GM21786 (cell line): ENCODE results near the gene S1PR2.
"Not testable (repeated sequence)": the region's sequence is repeated elsewhere in the genome, so short reads cannot be mapped to it uniquely, and the experiment has no call there.

ENCODE experiments used
- ATAC-seq: cut with Tn5 transposase; IDR thresholded peaks from one replicate; pipeline ENCODE4 v1.9.1; 2021; ENCODE audit not compliant: unreplicated experiment

Gene S1PR2

DNA sequence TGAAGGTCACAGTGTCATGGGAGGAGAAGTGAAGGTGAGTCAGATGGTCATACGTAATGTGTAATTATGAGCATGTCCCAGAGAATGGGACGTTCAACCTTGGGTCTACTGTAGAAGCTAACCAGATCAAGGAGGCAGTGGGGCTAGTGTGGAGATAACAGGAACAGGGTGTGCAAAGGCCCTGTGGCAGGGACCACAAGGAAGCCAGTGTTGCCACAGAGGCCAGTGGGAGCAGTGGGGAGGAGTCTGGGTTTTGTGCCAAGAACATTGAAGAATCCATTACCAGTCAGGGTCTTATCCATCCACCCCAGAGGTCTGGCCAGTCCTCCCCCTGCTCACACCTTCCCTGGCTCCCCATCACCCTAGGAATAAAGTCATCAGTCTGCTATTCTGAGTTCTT, 24.2 kb upstream of the S1PR2 start:
- no peak for ATAC-seq

- ATAC-seq = no peak
Measured at GRCh38 chr19:10254244-10254643, 23.1 kb upstream of the S1PR2 start.

DNA sequence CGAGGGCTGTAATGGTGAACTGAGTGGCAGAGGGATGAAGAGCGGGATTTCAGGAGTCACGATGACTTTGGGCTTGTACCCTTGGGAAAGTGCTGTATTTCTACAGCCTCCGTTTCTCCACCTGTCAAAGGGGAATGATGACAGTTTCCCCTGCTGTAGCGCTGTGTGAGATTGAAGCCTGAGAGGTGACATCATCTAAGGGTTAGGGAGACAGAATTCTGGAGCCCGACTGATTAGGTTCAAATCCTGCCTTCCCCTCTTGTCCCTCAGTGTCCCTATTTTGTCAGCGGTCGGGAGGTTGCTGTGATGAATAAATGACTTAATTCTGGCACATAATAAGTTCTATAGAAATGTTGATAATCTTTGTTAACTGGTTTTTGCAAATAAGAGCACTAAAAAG, 21.6 kb upstream of the S1PR2 start:
- ATAC-seq = no peak

GRCh38 chr19:10251792-10252694, 20.9 kb upstream of the S1PR2 start, which contains the start of gene MRPL4:
MRPL4 (plus strand) TSS chr19:10252214; CDS start chr19:10252254, 40 bp downstream.
- peak; percentile 83 for ATAC-seq

- ATAC-seq = no peak
Measured at GRCh38 chr19:10246511-10246910, 15.4 kb upstream of the S1PR2 start.

DNA sequence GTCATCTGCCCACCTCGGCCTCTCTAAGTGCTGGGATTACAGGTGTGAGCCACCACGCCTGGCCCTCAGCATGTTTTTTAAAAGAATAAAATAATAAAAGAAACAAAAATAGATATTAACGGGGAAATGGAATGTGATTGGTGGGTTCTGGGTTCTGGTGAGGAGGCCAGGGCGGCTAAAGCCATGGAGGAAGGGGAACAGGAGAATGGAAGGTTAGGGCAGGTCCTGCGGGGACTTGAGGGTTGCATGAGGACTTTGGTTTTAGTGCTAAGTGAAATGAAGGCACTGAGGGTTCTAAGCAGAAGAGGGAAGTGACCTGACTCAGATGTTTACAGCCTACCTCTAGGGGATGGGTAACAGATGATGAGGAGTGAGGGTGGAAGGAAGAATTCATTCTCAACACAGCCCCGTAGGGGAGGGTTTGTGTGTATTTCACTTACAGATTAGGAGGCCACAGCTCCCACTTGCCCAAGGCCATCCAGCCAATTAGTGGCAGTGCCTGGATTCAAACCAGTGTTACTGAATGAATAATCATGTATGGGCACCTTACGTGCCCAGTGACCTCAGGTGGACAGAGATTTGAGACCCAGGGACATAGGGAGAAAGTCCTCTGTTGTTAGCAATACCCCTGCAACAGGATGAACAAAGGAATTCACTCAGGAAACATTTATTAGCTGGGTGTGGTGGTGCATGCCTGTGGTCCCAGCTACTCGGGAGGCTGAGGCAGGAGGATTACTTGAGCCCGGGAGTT, 14.2 kb upstream of the S1PR2 start:
- no peak for ATAC-seq

GRCh38 chr19:10243606-10244005, 12.5 kb upstream of the S1PR2 start:
- ATAC-seq = no peak

GRCh38 chr19:10241826-10242449, 10.8 kb upstream of the S1PR2 start:
- ATAC-seq = not testable (repeated sequence)

- no peak for ATAC-seq
Measured at GRCh38 chr19:10238172-10238783, 7.1 kb upstream of the S1PR2 start.

DNA sequence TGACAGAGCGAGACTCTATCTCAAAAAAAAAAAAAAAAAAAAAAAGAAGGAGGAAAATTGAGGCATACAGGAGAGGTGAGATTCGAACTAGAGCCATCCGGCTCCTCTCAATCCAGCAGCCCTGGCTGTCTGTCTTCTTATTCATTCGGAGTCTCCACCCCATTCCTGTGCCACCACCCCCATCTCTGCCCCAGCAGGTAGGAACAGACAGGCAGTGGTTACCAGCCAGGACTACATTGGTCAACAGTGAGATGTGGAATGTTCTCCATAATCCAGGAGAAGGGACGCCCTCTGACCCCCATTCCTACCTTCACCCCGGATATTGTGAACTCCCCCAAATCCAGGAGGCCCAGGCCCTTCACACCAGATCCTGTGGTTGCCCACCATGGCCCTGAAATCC, 6.6 kb upstream of the S1PR2 start:
- no peak for ATAC-seq

- not testable (repeated sequence) for ATAC-seq
Measured at GRCh38 chr19:10235409-10235808, 4.3 kb upstream of the S1PR2 start.

DNA sequence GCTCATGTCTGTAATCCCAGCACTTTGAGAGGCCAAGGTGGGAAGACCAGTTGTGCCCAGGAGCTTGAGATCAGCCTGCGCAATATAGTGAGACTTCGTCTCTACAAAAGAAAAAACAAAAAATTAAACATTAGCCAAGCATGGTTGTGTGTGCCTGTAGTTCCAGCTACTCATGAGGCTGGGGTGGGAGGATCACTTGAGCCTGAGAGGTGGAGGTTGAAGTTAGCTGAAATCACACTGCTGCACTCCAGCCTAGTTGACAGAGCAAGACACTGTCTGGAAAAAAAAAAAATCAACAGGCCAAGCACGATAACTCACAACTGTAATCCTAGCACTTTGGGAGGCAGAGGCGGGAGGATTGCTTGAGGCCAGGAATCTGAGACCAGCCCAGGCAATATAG, 3.9 kb upstream of the S1PR2 start:
- no peak for ATAC-seq

DNA sequence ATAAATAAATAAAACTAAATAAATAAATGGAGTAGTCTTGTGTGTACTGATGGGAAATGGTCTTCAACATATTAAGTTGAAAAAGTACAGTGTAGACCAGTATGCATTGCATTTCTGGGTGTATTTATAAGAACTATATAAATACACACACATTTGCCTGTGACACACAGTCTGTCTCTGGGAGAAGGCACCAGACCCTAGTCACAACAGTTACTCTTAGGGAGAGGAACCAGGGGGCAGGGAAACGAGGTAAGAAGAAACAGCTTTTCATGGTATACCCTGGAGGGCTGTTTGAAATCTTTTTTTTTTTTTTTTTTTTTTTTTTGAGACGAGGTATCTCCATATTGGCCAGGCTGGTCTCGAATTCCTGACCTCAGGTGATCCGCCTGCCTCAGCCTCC, 2.8 kb upstream of the S1PR2 start:
- ATAC-seq = no peak

GRCh38 chr19:10231612-10232228, 589 bp upstream of the S1PR2 start:
- no peak for ATAC-seq

DNA sequence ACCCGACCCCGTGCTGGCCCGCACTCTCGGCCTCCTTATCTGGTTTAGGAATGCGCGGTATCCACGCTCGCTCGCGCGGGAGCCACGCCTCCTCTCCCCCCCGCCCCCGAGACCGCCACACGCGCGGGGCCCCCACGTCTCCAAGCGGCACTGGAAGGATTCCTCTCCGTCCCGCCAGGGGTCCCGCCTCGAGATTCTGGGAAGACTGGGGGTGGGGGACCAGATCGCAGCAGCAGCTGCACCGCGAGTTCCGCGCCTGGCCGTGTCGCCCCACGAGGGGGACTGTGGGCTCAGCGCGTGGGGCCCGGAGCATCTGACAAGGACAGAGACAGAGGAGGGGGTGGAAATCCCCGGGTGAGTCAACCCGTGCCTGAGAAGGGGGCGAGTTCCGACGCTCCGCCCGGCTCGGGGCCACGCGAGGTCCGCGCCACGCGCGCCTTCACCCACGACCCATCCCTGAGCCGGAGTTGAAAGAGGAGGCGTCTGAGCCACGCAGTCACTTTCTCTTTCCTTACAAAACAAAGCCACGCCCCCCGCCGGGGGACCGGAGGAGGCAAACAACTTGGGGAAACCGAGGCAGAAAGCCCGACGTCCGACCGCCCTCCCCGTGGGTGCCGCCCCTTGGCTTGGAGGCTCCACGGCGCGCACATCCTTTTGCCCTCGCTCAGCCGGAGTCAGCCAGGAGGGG, 814 bp downstream of the S1PR2 start:
- no peak for ATAC-seq

- ATAC-seq = no peak
Measured at GRCh38 chr19:10228920-10229319, 2.2 kb downstream of the S1PR2 start.

DNA sequence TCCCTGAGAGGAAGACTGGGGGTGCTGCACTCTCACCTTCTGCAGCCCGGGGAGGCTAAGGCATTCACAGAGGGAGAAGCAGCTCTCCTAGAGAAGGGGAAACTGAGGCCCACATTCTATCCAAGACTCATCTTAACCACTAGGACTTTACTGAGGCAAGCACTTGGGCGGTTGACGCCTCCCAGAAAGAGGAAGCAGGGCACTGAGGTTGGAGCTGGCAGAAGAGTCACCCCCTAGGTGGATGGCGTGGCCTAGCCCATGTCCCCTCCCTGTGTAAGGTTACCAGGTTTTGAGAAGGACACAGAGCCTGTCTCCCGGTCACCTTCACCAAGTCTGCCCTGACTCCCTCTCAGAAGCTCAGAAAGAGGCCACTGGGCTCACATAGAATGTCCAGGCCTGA, 2.7 kb downstream of the S1PR2 start:
- no peak for ATAC-seq

DNA sequence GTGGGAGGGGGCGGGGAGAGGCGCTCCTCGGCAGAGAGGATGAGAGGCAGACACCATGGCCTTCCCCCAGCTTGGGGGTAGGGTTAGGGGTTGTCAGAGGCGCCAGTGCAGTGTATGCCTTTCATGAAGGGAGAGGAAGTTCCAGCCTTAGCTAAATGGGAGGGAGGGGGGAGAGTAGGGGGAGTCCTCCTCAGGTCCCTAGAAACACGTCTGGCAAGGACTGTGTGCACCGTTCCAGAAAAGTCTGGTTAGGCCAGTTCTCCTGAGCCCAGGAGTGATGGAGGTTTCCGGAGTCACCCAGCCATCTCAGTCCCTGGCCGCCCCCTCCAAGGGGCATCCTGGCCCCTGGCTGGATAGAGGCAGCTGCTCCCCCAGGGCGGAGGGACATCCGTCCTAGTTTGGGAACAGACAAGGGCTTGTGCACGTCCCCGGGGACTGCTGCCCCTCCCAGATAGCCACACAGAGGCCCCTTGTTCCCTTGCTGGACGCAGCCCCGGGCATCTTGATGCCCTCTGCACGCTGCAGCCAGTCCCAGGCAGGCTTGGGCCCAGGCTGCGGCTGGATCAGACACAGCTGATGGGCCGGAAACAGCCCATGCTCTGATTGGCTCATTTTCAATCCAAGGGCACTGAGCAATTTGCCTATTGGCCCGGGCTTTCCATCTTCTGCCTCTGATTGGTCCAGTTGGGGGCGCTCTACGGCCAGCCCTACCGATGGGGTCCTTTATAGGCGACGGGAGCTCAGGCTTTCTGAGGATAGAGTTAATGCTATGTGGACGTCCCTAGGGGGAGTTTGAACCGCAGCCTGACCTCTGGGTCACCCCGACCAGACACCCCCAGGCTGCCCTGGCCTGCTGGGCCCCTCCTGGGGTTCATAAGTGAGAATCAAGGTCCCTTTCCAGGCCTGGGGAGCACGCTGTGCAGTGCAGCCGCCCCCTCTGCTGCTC, 3.8 kb downstream of the S1PR2 start:
- no peak for ATAC-seq

DNA sequence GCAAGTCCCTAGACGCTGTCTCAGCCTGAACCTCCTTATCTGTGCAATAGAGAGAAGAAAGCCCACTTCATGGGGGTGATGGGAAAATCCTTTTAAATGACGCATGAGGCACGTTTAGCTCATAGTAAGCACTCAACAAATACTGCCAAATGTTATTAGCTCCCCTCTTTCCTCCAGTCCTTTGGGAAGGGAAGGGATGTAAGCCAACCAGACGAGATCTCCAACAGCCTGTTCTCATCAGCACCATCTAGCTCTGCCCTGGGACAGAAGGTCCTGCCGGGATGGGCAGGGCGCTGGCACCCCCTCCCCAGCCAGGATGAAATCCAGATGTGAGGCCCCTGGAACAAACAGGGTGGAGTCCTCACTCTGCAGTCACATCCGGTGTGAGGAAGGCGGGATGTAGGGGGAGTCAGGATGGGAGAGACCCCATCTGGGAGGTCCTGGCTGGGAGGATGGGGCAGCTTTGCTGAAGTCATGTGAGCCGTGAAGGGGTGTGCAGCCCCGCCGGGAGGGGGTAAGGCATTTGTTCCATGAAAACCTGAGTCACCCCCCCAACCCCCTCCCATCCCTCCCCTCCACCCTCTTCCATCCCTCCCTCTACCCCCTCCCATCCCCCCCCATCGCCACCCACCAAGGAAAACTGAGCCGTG, 4.6 kb downstream of the S1PR2 start:
- ATAC-seq = no peak
